ENCODE measurements around the gene KCNH1.
A peak's percentile ranks its signal among the peaks of the same experiment; 100 is the strongest.
"Not testable (repeated sequence)": the region's sequence is repeated elsewhere in the genome, so short reads cannot be mapped to it uniquely, and the experiment has no call there.

Gene KCNH1

DNA sequence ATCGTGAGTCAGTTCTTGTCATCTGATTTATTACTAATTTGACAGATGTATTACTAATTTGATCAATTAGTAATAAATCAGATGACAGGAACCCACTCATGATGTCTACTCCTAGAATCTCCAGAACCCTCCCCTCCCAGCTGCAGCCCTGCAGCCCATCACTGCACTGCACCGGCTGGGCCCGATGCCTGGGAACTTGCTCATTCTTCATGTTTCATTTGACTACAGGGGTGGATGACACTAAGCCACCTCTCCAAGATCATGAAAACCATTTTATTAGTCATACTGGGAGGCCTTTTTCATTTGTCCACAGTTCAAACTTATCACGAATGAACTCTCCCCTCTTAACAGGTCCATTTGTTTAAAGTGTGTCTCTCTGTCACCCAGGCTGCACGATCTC lies 41.0 kb downstream of the KCNH1 start:
- DNase-seq = no peak

DNA sequence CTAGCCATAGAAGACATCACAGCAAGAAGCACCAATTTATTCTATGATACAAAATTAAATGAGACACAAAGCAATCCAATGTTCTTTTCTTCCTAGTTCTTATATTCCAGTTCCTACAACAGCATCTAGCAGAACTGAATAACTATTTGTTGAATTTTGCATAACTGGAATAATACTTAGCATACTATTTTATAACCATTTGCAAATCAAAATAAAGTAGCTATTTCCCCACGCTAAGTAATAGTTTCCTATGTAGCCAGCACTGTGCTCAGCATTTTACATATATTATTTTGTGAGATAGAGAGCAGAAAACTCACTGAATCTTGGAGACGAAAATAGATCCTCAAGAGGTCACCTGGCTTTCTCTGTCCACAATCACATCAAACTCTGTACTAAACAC lies 42.1 kb downstream of the KCNH1 start:
- DNase-seq = no peak

DNA sequence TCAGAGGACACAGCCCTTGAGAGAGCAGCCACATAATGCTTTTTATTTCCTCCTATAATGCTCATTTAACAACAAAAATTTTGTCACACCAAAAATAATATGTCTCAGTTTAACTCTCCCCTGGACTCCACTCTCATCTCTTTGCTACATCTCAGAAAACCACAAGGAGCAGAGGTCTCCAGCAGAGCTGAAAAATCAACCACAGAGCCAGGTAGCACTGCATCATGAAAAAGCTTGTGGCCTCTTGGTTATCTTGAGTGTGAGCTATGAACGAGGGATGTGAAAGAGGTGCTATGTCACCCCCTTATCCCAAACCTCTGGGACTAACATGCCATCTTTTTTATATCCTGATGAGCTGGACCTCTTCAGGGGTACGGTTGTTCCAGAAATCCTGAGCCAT lies 44.4 kb downstream of the KCNH1 start:
- no peak for DNase-seq

DNA sequence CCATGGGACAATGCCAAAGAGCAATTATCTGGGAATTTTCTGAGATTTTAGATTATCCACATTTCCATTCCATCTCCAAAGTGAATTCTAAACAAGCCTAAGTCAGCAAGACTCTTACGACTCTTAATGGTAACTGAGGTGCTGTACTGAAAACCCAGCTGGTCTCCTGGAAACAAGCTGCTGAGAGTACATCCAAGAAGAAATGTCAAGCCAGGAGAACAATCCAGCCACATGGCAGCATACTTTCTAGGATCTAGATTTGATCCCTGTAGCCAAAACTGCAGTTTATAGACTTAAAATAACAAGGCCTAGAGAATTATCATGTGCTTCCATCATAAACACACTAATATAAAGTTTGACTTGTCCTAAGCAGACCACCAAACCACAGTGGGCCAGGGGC lies 45.8 kb downstream of the KCNH1 start:
- peak in 1 of 14 donors; percentile 24 for DNase-seq

DNA sequence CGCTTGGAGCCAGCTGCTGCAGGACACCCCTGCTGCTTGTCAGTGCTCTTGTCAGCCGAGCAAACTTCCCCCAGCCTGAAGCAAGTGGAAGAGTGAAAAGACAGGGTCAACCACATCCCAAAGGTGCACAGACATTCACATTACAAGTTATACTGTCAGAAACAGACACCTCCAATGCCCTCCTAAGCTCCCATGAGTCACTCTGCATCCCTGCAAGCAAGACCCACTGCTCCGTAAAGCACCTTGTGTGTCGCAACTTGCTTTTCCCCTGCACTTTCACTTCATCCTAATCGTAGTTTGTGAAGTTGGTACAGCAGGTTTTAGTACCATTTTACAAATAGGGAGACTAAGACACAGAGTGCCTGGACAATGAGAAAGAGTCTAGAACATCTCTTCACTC lies 51.1 kb downstream of the KCNH1 start:
- no peak for DNase-seq

DNA sequence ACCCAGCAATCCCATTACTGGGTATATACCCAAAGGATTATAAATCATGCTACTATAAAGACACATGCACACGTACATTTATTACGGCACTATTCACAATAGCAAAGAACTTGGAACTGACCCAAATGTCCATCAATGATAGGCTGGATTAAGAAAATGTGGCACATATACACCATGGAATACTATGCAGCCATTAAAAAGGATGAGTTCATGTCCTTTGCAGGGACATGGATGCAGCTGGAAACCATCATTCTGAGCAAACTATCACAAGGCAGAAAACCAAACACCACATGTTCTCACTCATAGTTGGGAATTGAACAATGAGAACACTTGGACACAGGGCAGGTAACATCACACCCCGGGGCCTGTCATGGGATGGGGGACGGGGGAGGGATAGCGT lies 52.5 kb downstream of the KCNH1 start:
- not testable (repeated sequence) for DNase-seq

DNA sequence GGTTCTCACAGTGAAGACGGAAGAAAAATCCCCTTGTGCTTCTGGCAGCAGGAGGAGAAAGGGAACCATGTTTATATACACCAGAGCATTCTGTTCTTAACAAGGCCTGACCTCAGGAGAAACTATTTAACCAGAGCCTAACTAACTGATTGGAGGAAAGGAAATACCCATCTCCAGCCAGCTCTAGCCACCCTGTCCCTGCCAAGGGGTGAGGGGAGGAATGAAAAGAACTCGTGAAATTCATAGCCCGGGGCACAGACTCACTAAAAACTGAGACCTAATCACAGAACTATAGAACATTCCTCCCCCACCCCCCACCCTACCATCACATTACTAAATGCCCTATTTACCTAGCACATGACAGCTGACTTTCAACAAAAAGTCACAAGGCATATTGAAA lies 65.0 kb downstream of the KCNH1 start:
- no peak for DNase-seq

DNA sequence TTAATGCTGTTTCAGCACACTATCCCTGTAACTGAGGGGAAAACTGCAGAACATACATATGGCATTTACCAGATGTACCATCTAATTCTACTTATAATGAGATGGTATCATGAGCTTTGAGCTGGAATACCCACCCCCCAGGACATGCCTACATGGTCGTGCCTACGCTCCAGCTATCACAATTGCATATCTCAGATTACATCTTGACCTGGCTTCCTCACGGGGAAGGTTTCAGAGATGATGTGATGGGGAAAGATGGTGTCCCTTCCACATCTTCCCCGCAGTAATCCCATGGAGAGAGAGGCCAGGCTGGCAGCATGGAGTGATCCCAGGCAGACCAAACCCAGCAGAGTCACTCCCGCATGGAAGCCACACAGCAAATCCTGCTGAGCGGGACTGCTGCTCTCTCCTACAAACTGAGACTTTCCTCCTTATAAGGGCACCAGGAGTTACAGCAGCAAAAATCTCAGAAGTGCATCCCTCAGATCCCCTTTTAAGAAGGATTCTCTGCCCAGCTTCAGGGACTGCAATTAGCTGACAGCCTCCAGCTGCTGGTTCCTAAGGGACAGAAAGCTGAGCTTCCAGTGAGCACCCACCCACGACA lies 67.1 kb downstream of the KCNH1 start:
- DNase-seq = no peak

DNA sequence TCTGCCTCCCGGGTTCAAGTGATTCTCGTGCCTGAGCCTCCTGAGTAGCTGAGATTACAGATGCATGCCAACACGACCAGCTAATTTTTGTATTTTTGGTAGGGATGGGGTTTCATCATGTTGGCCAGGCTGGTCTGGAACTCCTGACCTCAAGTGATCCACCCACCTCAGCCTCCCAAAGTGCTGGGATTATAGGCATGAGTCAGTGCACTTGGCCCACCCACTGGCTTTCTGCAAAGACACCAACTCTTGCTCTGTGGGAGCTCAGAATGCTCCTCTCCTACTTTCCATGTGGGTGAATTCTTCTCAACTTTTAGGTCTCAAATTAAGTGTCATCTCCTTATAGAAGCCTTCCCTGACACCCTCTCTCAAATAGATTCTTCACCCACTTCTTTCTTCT lies 92.1 kb downstream of the KCNH1 start:
- not testable (repeated sequence) for DNase-seq

DNA sequence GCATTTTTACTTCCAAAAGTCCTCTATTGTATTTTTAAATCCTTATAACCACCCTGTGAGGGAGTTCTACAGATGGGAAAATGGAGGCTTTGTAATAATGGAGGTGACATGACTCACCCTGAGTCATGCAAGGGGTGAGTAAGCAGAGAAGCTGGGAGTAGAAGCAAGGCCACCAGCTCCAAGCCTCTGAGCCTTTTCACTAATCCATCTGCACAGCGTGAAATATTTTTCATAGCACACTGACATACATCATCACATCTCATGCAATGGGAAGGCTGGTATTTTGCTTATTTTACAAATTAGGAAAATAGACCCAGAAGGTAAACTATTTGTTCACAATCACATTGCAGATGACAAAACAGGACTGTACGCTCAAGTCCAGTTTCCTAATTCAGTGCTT lies 96.9 kb downstream of the KCNH1 start:
- no peak for DNase-seq

DNA sequence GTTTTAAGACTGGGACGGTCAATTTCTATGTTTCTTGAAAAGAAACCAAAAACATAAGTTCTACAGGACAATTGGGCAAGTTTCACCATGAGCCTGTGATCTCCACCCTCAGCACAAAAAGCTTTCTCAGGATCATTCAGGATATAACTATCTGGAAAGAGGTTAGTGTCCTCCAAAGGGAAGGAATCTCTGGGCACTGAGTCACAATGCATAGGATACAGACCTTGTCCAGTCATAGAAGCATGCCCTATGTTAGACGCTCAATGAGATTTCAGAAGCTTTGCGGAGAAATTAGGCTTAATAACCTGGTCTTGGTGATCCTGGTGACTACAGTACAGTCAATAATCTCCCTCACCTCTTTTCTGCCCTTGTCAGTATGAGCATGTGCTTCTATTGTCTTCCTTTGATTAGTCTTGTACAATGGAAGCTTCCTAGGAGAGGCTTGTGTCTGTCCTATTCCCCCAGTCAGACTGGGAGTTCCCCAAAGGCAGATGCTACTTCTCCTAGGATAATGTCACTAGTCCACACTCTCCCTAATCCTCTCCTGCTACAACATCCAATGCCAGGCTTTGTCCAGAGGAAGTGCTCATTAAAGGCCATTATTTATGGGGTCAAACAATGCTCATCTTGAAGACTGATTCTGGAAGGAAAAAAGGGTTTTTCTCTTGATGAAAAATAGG lies 97.4 kb downstream of the KCNH1 start:
- DNase-seq = no peak

DNA sequence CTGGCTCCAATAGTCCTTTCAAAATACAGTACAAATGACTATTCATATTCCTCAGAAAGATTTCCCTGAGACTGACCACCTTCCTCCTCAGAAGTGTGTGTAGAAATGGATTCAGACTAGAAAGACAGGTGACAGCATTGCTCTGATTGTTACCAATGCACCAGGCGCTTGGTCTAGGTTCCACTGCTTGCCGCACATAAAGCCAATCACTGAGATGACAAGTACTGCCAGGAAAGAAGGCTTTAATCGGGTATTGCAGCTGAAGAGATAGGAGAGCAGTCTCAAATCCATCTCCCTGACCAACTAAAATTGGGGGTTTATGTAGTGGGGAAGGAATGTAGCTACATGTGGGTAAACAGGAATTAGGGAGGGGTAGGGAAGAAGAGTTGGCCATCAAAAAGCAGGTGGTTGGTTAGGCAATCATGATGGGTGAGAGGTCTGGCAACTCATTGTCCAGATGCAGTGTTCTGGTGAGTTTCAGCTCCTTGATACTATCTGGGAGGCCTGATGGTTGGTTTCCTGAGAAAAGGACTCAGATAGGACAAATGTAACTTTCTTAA lies 98.0 kb downstream of the KCNH1 start:
- DNase-seq = no peak

DNA sequence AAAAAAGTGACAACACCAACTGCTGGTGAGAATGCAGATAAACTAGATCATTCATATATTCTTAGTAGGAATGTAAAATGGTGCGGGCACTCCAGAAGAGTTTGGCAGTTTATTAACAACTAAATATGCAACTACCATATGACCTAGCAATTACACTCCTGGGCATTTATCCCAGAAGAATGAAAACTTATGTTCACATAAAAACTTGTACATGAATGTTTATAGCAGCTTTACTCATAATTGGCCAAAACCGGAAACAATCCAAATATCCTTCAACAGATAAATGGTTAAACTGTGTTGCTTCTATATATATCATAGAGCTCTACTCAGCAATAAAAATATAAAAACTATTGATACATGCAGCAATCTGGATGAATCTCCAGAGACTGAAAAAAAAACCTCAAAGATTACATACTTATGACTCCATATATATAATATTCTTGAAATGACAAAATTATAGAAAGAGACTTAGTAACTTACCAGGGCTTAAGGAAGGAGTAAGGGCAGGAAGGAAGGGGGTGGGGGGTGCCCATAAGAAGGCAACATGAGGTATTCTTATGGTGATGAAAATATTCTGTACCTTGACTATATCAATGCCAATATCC lies 99.9 kb downstream of the KCNH1 start:
- DNase-seq = no peak

DNA sequence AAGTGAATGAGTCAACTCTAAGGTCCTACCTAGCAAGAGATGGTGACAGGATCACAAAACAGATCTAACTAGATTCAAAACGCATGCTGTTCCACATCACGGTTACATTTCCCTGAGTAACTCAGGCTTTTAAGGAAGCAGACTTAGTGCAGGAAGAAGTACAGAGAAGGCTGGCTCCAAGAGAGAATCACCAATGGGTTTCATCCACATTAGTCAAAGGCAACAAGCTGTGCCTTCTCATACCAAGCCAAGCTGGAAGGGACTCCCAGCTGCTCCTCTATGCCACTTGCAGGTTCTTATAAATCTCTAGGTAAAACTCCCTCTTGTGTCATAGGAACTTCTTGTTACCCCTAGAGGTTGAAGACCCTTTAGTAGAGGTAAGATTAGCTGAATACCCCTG lies 109.0 kb downstream of the KCNH1 start:
- DNase-seq = peak in 1 of 14 donors; percentile 64

DNA sequence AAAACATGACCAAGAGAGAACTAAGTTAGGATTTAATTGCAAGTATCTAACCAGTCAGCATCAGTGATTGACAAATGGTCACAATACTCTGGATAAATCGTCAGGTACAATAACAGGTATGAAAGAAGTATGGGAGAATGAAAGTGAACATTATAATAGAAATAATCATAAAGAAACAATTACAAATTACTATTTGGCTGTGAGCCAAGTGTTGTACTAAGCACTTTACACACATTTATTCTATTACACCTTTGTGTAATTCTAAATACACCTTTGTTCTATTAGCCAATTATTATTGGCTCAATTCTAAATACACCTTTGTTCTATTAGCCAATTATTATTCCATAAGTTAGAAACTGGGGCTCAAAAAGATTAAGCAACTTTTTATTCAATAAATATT lies 114.7 kb downstream of the KCNH1 start:
- no peak for DNase-seq

DNA sequence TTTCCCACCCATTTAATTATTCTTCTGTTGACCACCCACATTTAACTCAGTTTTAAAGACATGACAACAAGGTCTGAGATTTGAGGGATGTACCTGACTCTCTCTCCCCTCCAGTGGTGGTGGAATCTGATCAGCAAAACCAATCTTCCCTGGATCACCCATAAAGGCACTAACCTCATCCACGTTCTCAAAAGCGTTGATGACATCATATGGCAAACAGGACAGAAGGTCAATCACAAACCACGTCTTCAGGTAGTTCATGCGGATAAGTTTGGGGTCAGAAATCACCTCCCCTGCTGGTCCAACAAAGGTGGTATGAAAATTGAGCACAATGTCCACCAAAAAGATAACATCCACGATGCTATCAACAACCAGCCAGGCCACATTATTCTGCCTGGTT lies 115.3 kb downstream of the KCNH1 start:
- DNase-seq = no peak

DNA sequence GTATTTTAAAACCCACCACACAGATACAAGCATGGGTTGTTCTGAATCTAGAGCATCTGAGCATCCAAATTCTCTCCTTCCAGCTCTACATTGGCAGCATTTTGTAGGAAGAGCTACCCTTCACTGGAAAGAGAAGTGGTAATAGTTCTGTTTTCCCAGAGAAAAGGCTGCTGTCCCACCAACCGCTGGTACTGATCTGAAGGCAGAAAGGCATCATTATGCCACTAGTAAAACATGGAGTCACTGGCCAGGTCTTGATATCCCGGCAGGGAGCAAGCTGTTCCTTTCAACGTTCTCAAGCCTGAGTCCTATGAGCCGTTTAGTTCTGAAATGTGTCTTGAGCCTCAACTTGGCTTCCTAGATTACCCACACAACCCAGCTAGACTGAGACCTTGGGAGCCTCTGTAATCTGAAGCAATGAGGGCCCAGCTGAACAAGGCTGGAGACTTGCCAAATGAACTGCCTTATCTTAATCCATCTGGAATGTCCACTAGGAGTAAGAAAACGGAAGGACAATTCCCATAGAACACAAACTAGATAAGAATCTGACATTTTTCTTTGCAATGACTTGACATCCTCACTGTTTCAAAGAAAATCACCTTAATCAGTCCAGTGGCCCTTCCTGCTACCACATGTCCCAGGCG lies 116.8 kb downstream of the KCNH1 start:
- DNase-seq = peak in 1 of 14 donors; percentile 1

DNA sequence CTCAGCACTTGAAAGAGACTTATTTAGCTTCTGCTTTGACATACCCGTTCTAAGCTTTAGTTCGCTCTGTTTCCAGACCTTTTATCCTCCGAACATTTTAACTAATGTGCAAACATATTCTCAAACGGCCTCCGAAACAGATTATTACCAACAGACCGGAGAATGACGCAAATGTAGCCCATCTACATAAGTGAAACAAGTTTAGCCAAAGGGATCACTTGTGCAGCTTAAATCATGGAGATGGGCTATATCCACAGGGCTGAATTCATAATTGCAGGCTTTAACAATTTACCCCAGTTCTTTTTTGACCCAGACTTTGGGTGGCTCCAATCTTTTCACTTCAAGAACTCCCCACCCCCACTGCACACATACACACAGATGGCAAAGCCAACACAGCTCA lies 119.7 kb downstream of the KCNH1 start:
- DNase-seq = no peak

DNA sequence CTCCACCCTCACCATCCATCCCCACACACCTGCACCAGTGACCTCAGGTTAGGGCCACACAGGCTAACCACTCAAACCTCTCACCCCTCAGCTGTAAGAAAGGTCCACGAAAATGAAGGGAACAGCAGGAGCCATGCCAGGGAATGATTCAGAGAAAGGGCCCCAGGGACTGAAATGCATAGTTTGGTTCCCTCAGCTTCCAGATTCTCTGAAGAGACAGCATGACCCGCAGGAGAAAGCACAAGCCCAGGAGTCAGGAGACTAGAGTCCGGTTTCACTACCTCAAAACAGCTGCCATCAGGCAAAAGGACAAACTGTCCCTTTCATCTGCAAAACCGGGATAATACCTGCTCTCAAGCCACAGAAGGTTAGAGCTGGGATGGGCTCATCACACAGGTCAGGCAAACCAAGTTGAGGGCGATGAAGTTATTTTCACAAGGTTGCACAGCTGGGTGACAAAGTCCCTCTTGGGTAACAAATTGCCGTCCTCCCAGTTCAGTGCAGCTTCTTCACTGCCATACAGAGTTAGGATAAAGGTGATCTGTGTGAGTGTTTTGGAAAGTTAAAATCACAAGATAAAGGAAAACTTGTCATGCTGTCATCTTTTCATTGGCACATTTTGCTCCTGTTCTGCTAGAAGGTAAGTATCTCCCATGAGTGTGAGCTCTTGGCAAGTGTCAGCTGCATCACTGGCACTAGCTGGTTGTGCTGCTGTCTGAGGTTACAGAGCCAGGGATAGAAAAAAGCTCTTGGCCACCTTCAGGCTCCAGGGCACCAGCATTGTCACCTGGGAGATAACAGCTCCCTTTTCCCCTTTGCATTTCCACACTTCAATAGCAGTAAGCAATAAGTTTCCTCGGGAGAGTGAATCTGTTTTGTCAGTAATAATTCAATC lies 120.4 kb downstream of the KCNH1 start:
- peak in 1 of 14 donors; percentile 58 for DNase-seq

DNA sequence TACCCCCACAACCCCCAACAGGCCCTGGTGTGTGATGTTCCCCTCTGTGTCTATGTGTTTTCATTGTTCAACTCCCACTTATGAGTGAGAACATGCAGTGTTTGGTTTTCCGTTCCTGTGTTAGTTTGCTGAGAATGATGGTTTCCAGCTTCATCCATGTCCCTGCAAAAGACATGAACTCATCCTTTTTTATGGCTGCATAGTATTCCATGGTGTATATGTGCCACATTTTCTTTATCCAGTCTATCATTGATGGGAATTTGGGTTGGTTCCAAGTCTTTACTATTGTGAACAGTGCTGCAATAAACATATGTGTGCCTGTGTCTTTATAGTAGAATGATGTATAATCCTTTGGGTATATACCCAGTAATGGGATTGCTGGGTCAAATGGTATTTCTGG lies 122.8 kb downstream of the KCNH1 start:
- not testable (repeated sequence) for DNase-seq

DNA sequence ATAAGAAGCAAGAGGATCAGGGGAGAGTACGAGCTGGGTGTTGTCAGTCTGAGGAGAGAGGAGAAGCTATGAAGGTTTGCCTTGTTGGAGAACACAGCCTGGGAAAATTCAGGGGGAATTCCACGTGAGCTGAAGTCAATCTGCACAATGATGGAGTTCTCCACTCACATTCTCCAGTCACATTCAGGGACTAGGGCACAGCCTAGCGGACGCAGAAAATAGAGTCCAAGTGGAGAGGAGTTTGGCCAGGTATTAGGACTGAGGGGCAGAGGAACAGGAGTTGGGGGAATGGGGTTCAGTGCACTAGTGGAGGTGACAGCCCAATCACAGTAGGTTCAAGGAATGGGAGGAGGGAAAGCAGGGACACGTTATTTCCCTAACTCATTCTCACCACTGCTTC lies 124.0 kb downstream of the KCNH1 start:
- no peak for DNase-seq

DNA sequence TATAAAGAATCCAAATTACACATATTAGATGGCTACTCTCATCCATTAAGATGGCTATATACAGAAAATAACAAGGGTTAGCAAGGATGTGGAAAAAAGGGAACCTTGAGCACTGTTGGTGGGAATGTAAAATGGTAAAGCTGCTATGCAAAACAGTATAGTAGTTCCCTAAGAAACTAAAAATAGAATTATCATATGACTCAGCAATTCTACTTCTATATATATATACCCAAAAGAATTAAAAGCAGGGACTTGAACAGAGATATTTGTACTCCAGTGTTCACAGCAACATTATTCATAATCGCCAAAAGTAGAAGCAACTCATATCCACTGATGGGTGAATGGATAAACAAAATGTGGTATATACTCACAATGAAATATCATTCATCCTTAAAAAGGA lies 126.1 kb downstream of the KCNH1 start:
- no peak for DNase-seq
